ENCODE results near the gene SIL1. TPM values are rescaled to one million over a fixed set of nuclear protein-coding genes. Genes with fewer than 3 reads are reported as not detected.

Gene SIL1
- total RNA-seq, 1 experiment from 2014 or later = 22.0 TPM

GRCh38 chr5:138936225-138936967, 261.8 kb downstream of the SIL1 start:
- peaks cover 25% of the 10 kb centered on the region for H3K36me3 ChIP-seq (ENCODE audit: insufficient read depth, low read length, poor library complexity, severe bottlenecking)
- H3K4me1 ChIP-seq (ENCODE audit: insufficient read depth, low read length, poor library complexity, severe bottlenecking) = no peaks in the 10 kb centered on the region
- intact Hi-C loops (cut with micrococcal nuclease; ENCODE audit: unreplicated experiment) = loop anchor here (10.0 kb wide), 1 partner anchor 292 kb away; no protein-coding TSS in a partner anchor
- no peaks in the 10 kb centered on the region for H3K27me3 ChIP-seq (replicated peaks; ENCODE audit: insufficient read depth, low read depth, low read length, poor library complexity)
- no peaks in the 10 kb centered on the region for H3K9me3 ChIP-seq (ENCODE audit: low read depth, low read length, poor library complexity, severe bottlenecking)
- ChIA-PET CTCF (no interaction called here), POLR2A (ENCODE audit: low non-redundant PET) (no interaction called here)
- BruUV-seq (replicated peaks) = no TSS peak
- no peak for TF ChIP-seq EZH2 (IDR thresholded peaks at IDR 0.05; ENCODE audit: borderline replicate concordance, low read depth, low read length, poor library complexity, severe bottlenecking)
- TF ChIP-seq CTCF (conservative IDR thresholded peaks at IDR 0.05; ENCODE audit: low read depth, low read length) = no peak
- no peak overlapping the region for H3K27ac ChIP-seq (ENCODE audit: low read depth, low read length, poor library complexity, severe bottlenecking)
- no peak for DNase-seq (ENCODE audit: low spot score)
- no peak overlapping the region for H3K4me3 ChIP-seq (ENCODE audit: low read depth, low read length, poor library complexity, severe bottlenecking)

DNA sequence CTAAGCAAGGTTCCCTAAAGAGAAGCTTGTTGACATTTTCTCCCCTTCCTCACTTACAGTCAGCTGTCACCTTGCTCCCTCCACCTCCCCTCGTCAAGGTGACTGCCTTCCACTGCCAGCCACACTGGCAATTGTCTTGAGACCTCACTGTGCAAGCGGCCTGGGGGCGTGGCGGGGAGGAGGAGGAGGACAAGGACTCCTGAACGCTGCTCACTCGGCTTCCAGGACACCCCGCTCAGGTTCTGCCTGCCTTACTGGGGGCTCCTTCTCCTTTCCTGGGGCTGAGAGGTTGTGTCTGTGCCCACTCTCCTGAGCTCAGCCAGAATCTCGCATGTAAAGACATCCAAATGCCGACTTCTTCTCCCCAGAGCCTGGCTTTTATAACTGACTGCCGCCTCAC, 262.7 kb downstream of the SIL1 start:
- Histone ChIP-seq H3K27ac (ENCODE audit: low read depth, low read length, poor library complexity, severe bottlenecking) (no peak overlapping the region), H3K27me3 (replicated peaks; ENCODE audit: insufficient read depth, low read depth, low read length, poor library complexity) (no peaks in the 10 kb centered on the region), H3K4me1 (ENCODE audit: insufficient read depth, low read length, poor library complexity, severe bottlenecking) (no peaks in the 10 kb centered on the region), H3K9me3 (ENCODE audit: low read depth, low read length, poor library complexity, severe bottlenecking) (no peaks in the 10 kb centered on the region), H3K36me3 (ENCODE audit: insufficient read depth, low read length, poor library complexity, severe bottlenecking) (peaks cover 34% of the 10 kb centered on the region), H3K4me3 (ENCODE audit: low read depth, low read length, poor library complexity, severe bottlenecking) (no peak overlapping the region)
- no peak for TF ChIP-seq CTCF (conservative IDR thresholded peaks at IDR 0.05; ENCODE audit: low read depth, low read length)
- TF ChIP-seq EZH2 (IDR thresholded peaks at IDR 0.05; ENCODE audit: borderline replicate concordance, low read depth, low read length, poor library complexity, severe bottlenecking) = no peak
- ChIA-PET CTCF (no interaction called here), POLR2A (ENCODE audit: low non-redundant PET) (no interaction called here)
- no peak for DNase-seq (ENCODE audit: low spot score)
- intact Hi-C loops (cut with micrococcal nuclease; ENCODE audit: unreplicated experiment) = loop anchor here (10.0 kb wide), 1 partner anchor 291 kb away; no protein-coding TSS in a partner anchor
- BruUV-seq (replicated peaks) = no TSS peak

- POLR2A ChIA-PET (ENCODE audit: low non-redundant PET) = no interaction called here
- no peak for DNase-seq (ENCODE audit: low spot score)
- H3K27ac ChIP-seq (ENCODE audit: low read depth, low read length, poor library complexity, severe bottlenecking) = no peak overlapping the region
- H3K4me1 ChIP-seq (ENCODE audit: insufficient read depth, low read length, poor library complexity, severe bottlenecking) = no peaks in the 10 kb centered on the region
- H3K4me3 ChIP-seq (ENCODE audit: low read depth, low read length, poor library complexity, severe bottlenecking) = no peak overlapping the region
- intact Hi-C loops (cut with micrococcal nuclease; ENCODE audit: unreplicated experiment) = loop anchor here (10.0 kb wide), 1 partner anchor 290 kb away; no protein-coding TSS in a partner anchor
- peaks cover 39% of the 10 kb centered on the region for H3K36me3 ChIP-seq (ENCODE audit: insufficient read depth, low read length, poor library complexity, severe bottlenecking)
- CTCF ChIA-PET = no interaction called here
- H3K9me3 ChIP-seq (ENCODE audit: low read depth, low read length, poor library complexity, severe bottlenecking) = no peaks in the 10 kb centered on the region
- TF ChIP-seq CTCF (conservative IDR thresholded peaks at IDR 0.05; ENCODE audit: low read depth, low read length) (no peak), EZH2 (IDR thresholded peaks at IDR 0.05; ENCODE audit: borderline replicate concordance, low read depth, low read length, poor library complexity, severe bottlenecking) (no peak)
- H3K27me3 ChIP-seq (replicated peaks; ENCODE audit: insufficient read depth, low read depth, low read length, poor library complexity) = no peaks in the 10 kb centered on the region
- no TSS peak for BruUV-seq (replicated peaks)
Observed at GRCh38 chr5:138934971-138935370, 263.2 kb downstream of the SIL1 start.
